ENCODE data around the gene KPNB1. TPM values are rescaled to one million over a fixed set of nuclear protein-coding genes. Genes with fewer than 3 reads are reported as not detected.

Gene KPNB1
- polyA plus RNA-seq, 1 experiment, result 212 TPM

- Histone ChIP-seq H3K27ac (ENCODE audit: low read depth, low read length) (no peak overlapping the region), H3K9me3 (ENCODE audit: control insufficient read depth, insufficient read depth, low read length) (no peaks in the 10 kb centered on the region), H3K27me3 (ENCODE audit: control insufficient read depth, insufficient read depth, low read length) (no peaks in the 10 kb centered on the region), H3K4me3 (ENCODE audit: low read depth, low read length) (no peak overlapping the region)
- no peak for DNase-seq (ENCODE audit: low read depth, low spot score)
- TF ChIP-seq, protein P1, sequence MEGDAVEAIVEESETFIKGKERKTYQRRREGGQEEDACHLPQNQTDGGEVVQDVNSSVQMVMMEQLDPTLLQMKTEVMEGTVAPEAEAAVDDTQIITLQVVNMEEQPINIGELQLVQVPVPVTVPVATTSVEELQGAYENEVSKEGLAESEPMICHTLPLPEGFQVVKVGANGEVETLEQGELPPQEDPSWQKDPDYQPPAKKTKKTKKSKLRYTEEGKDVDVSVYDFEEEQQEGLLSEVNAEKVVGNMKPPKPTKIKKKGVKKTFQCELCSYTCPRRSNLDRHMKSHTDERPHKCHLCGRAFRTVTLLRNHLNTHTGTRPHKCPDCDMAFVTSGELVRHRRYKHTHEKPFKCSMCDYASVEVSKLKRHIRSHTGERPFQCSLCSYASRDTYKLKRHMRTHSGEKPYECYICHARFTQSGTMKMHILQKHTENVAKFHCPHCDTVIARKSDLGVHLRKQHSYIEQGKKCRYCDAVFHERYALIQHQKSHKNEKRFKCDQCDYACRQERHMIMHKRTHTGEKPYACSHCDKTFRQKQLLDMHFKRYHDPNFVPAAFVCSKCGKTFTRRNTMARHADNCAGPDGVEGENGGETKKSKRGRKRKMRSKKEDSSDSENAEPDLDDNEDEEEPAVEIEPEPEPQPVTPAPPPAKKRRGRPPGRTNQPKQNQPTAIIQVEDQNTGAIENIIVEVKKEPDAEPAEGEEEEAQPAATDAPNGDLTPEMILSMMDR (IDR thresholded peaks at IDR 0.05; ENCODE audit: low read depth, low read length), result no peak
- POLR2A ChIA-PET, result interaction anchor here (1.0 to 1.3 kb wide), 2 partner anchors 10 to 35 kb away, joined by 3 to 11 read pairs; no protein-coding TSS in a partner anchor
- CTCF ChIA-PET, result interaction anchor here (0.6 kb wide), 1 partner anchor 25 kb away, joined by 3 read pairs; no protein-coding TSS in a partner anchor
Observed at GRCh38 chr17:47684535-47685193, 34.9 kb downstream of the KPNB1 start.

- ChIA-PET CTCF (no interaction called here), POLR2A (interaction anchor here (1.0 kb wide), 1 partner anchor 36 kb away, joined by 11 read pairs; no protein-coding TSS in a partner anchor)
- Histone ChIP-seq H3K4me3 (ENCODE audit: low read depth, low read length) (no peak overlapping the region), H3K27me3 (ENCODE audit: control insufficient read depth, insufficient read depth, low read length) (no peaks in the 10 kb centered on the region), H3K27ac (ENCODE audit: low read depth, low read length) (peak overlapping the region; percentile 39), H3K9me3 (ENCODE audit: control insufficient read depth, insufficient read depth, low read length) (no peaks in the 10 kb centered on the region)
- DNase-seq (ENCODE audit: low read depth, low spot score), result no peak
- TF ChIP-seq, protein P1 (IDR thresholded peaks at IDR 0.05; ENCODE audit: low read depth, low read length), result no peak
Observed at GRCh38 chr17:47685556-47686275, 36.0 kb downstream of the KPNB1 start.

GRCh38 chr17:47686276-47686635, 36.5 kb downstream of the KPNB1 start:
- Histone ChIP-seq H3K9me3 (ENCODE audit: control insufficient read depth, insufficient read depth, low read length) (no peaks in the 10 kb centered on the region), H3K4me3 (ENCODE audit: low read depth, low read length) (no peak overlapping the region), H3K27ac (ENCODE audit: low read depth, low read length) (peak overlapping the region; percentile 39), H3K27me3 (ENCODE audit: control insufficient read depth, insufficient read depth, low read length) (no peaks in the 10 kb centered on the region)
- ChIA-PET CTCF (no interaction called here), POLR2A (no interaction called here)
- TF ChIP-seq, protein P1 (IDR thresholded peaks at IDR 0.05; ENCODE audit: low read depth, low read length), result no peak
- no peak for DNase-seq (ENCODE audit: low read depth, low spot score)

DNA sequence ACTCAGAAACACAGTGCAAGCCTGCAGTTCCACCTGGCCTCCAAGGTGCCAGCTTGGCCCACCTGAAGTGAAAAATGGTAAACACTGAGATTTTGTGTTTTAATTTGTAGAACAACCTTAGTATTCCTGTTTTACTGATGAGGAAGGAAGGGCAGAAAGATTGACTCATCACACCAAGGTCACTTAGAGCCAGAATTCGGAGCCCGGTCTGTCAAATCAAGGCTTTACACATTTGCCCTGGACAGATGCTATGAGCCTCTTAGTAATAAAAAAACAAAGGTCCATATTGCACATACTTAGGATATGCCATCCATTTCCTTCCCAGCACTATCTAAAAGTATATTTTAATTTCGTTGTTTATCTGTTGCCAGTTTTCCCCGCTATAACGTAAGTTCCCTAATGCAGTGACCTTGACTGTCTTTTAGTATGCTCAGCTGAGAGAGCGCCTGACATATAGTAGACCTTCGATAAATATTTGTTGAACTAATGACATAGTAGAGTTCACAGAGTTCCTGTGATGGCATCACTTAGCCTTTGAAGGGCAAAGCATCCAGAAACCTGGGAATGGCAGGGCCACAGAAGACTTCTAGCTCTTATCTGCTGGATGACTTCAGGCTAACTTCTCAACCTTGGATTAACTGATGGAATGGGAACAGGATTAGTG, 37.1 kb downstream of the KPNB1 start:
- peak overlapping the region; percentile 22 for H3K27ac ChIP-seq (ENCODE audit: low read depth, low read length)
- H3K4me3 ChIP-seq (ENCODE audit: low read depth, low read length), result no peak overlapping the region
- TF ChIP-seq, protein P1 (IDR thresholded peaks at IDR 0.05; ENCODE audit: low read depth, low read length), result no peak
- H3K27me3 ChIP-seq (ENCODE audit: control insufficient read depth, insufficient read depth, low read length), result no peaks in the 10 kb centered on the region
- ChIA-PET CTCF (interaction anchor here (0.5 to 1.4 kb wide), 2 partner anchors 11 to 371 kb away, joined by 3 read pairs; no protein-coding TSS in a partner anchor), POLR2A (no interaction called here)
- no peaks in the 10 kb centered on the region for H3K9me3 ChIP-seq (ENCODE audit: control insufficient read depth, insufficient read depth, low read length)
- no peak for DNase-seq (ENCODE audit: low read depth, low spot score)
